Gastrocnemius medialis (tissue), 4 donors: ENCODE data around the gene ZNF32. TPM values are rescaled to one million over a fixed set of nuclear protein-coding genes. Genes with fewer than 3 reads are reported as not detected.
A peak's percentile ranks its signal among the peaks of the same experiment; 100 is the strongest.
"Not testable (repeated sequence)": the region's sequence is repeated elsewhere in the genome, so short reads cannot be mapped to it uniquely, and the experiment has no call there.

Experiments
- ATAC-seq, 2 donors: fragments of 150-250 bp; one replicate each; pipeline ENCODE4 v1.9.1; 2016
- DNase-seq, 2 donors: peaks; one replicate each; pipeline ENCODE4 v3.0.0-alpha.2; 2019
- H3K27ac ChIP-seq, 4 donors: fragments of 200-600 bp; sonication (generic); 1 replicate in 1 of 4; 2 replicates in 3 of 4; pipeline ENCODE4 v1.5.1; 2016 to 2018; ENCODE audit warnings: mild to moderate bottlenecking in 2 of 4, moderate library complexity in 1 of 4
- H3K27me3 ChIP-seq, 3 donors: fragments of 200-600 bp; sonication (generic) in 2 of 3; 1 replicate in 1 of 3; 2 replicates in 2 of 3; pipeline versions ENCODE4 v1.5.1 to v1.6.0; 2016 to 2019; ENCODE audit warnings: mild to moderate bottlenecking in 1 of 3, moderate library complexity in 1 of 3
- H3K36me3 ChIP-seq, 2 donors: fragments of 200-600 bp; sonication (generic) in 1 of 2; one replicate each; pipeline ENCODE4 v1.5.1; 2017 to 2018
- H3K4me1 ChIP-seq, 2 donors: fragments of 200-600 bp; sonication (generic) in 1 of 2; one replicate each; pipeline ENCODE4 v1.5.1; 2016 to 2017; ENCODE audit warnings: mild to moderate bottlenecking in 2 of 2
- H3K4me3 ChIP-seq, 4 donors: fragments of 200-600 bp; sonication (generic) in 3 of 4; 1 replicate in 1 of 4; 2 replicates in 3 of 4; pipeline ENCODE4 v1.5.1; 2016 to 2019; ENCODE audit warnings: mild to moderate bottlenecking in 2 of 4
- H3K9me3 ChIP-seq, 3 donors: fragments of 200-600 bp; sonication (generic) in 2 of 3; 1 replicate in 1 of 3; 2 replicates in 2 of 3; pipeline ENCODE4 v1.5.1; 2016 to 2019
- POLR2A ChIP-seq, 2 donors: fragments of 450-650 bp; IDR thresholded peaks; one replicate each; pipeline ENCODE4 v1.6.1; 2017; ENCODE audit warnings: antibody characterized with exemption in 2 of 2, mild to moderate bottlenecking in 2 of 2, moderate library complexity in 2 of 2
- in situ Hi-C, 4 donors: fragments of 200-750 bp; cut with MboI; loops; one replicate each; pipeline versions ENCODE4 v1.15.0 to v1.8.0; 2017; ENCODE audit warnings: low sequenced_read_pairs in 4 of 4
- intact Hi-C: fragments of 100-400 bp; cut with DNase I; formaldehyde crosslinking; loops from one replicate; pipeline ENCODE4 v1.15.1; 2023; ENCODE audit warnings: low total_unique reads
- total RNA-seq, 4 donors: library from RNA; depleted of rRNA; stranded (reverse); fragments of >200 nt; gene quantifications; one replicate each; pipeline versions ENCODE4 v1.1.0 to v1.2.3, GENCODE V29; 2016
- TF ChIP-seq, protein P1 (sequence below), 5 experiments: fragments of 450-650 bp in 3 of 5; fragments of 200-600 bp in 2 of 5; sonication (generic) in 2 of 5; IDR thresholded peaks in 4 of 5; conservative IDR thresholded peaks in 1 of 5; 1 replicate in 4 of 5; 2 replicates in 1 of 5; pipeline ENCODE4 v1.5.1; 2016 to 2019; ENCODE audit warnings: antibody characterized with exemption in 5 of 5, mild to moderate bottlenecking in 3 of 5, moderate library complexity in 3 of 5

ZNF32 gene
- total RNA-seq, 4 donors from 2014 or later: 38.1 to 65.5 (median 61.5) TPM

DNA sequence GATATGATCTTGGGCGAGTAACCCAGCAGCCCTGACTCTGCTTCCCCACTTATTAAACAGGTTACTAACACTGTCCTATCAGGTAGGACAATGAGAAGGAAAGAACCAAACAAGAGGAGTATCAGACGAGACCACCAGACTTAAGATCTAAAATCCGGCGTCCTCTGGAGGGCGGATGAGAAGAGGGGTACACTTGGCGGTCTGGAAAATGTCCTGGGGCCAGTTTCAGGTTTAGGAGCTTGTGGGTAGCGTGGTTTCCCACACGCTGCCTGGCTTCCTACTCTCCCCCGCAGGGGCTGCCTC is 635 bp downstream of the ZNF32 start:
- ATAC-seq (peak; percentile 8 to 26), DNase-seq (no peak)
- no peak for TF ChIP-seq POLR2A (IDR thresholded peaks at IDR 0.05)
- TF ChIP-seq, protein P1, sequence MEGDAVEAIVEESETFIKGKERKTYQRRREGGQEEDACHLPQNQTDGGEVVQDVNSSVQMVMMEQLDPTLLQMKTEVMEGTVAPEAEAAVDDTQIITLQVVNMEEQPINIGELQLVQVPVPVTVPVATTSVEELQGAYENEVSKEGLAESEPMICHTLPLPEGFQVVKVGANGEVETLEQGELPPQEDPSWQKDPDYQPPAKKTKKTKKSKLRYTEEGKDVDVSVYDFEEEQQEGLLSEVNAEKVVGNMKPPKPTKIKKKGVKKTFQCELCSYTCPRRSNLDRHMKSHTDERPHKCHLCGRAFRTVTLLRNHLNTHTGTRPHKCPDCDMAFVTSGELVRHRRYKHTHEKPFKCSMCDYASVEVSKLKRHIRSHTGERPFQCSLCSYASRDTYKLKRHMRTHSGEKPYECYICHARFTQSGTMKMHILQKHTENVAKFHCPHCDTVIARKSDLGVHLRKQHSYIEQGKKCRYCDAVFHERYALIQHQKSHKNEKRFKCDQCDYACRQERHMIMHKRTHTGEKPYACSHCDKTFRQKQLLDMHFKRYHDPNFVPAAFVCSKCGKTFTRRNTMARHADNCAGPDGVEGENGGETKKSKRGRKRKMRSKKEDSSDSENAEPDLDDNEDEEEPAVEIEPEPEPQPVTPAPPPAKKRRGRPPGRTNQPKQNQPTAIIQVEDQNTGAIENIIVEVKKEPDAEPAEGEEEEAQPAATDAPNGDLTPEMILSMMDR (IDR thresholded peaks at IDR 0.05 in 4 of 5, conservative IDR thresholded peaks at IDR 0.05 in 1 of 5): no peak
- H3K27me3 ChIP-seq: peaks cover 0 to 2% (median 0%) of the 10 kb centered on the region in 3 donors
- peak overlapping the region; percentile 69 to 99 (median 86) for H3K4me3 ChIP-seq
- H3K9me3 ChIP-seq: peaks cover 0 to 29% (median 21%) of the 10 kb centered on the region in 3 donors
- in situ Hi-C loops (no loop called here), intact Hi-C loops (loop anchor here (1.0 to 2.0 kb wide), 2 partner anchors 41 to 74 kb away; partner anchors contain the start of genes ZNF239 and ZNF485)
- H3K27ac ChIP-seq: peak overlapping the region; percentile 84 to 94 (median 94)
- H3K36me3 ChIP-seq: peaks cover 8 to 37% of the 10 kb centered on the region in 2 donors
- peaks cover 10 to 15% of the 10 kb centered on the region in 2 donors for H3K4me1 ChIP-seq

DNA sequence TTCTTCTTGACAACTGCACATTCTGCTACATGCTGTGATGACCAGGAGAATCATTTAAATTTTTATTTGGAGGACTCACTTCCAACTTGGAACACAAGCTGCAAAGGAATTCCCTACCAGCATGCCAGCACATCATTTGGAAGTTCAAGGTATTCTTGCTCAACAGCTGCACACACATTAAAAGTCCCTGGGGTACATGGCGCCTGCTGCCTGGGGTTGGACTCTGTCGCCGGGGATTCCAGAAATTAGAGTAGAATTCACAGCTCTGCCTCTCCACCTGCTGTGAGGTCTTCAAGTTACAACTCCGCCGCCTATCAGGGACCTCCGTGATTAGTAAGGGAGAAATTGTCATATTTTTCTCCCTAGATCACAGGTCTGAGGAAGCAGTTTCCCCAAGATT is 1.1 kb downstream of the ZNF32 start:
- Histone ChIP-seq H3K36me3 (peaks cover 12 to 41% of the 10 kb centered on the region in 2 donors), H3K4me3 (peak overlapping the region; percentile 69 to 99 (median 86)), H3K27ac (peak overlapping the region; percentile 84 to 94 (median 94)), H3K27me3 (peaks cover 0 to 2% (median 0%) of the 10 kb centered on the region in 3 donors), H3K9me3 (peaks cover 0 to 34% (median 21%) of the 10 kb centered on the region in 3 donors), H3K4me1 (peaks cover 10 to 15% of the 10 kb centered on the region in 2 donors)
- intact Hi-C loops: no loop called here
- no peak for TF ChIP-seq POLR2A (IDR thresholded peaks at IDR 0.05)
- TF ChIP-seq, protein P1 (IDR thresholded peaks at IDR 0.05 in 4 of 5, conservative IDR thresholded peaks at IDR 0.05 in 1 of 5): no peak
- DNase-seq (no peak), ATAC-seq (no peak)
- in situ Hi-C loops: no loop called here

DNA sequence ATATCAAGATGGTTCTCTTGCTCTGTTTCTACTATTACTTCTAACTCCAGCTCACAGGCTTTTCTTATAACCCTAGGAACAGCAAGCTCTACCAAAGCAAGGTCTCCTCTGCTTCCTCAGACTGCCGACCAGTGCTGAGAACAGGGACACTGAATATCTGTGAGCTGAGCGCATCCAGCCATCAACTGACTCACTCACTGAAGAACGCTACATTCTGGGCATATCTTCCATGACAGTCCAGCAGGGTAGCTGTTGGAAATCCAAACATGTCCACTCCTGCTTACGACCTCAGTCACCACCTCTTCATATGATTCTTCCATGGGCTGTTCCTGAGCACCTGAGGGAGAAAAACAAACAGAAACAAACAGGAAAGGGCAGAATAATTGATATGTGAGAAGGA is 2.8 kb downstream of the ZNF32 start:
- in situ Hi-C loops (no loop called here), intact Hi-C loops (no loop called here)
- Histone ChIP-seq H3K36me3 (peaks cover 12 to 55% of the 10 kb centered on the region in 2 donors), H3K4me3 (peak overlapping the region in 1 of 4 donors; percentile 18), H3K27ac (no peak overlapping the region), H3K9me3 (peaks cover 0 to 42% (median 21%) of the 10 kb centered on the region in 3 donors), H3K27me3 (peaks cover 0 to 2% (median 0%) of the 10 kb centered on the region in 3 donors), H3K4me1 (peaks cover 10 to 15% of the 10 kb centered on the region in 2 donors)
- no peak for TF ChIP-seq POLR2A (IDR thresholded peaks at IDR 0.05)
- TF ChIP-seq, protein P1 (IDR thresholded peaks at IDR 0.05 in 4 of 5, conservative IDR thresholded peaks at IDR 0.05 in 1 of 5): no peak
- ATAC-seq (no peak), DNase-seq (no peak)

DNA sequence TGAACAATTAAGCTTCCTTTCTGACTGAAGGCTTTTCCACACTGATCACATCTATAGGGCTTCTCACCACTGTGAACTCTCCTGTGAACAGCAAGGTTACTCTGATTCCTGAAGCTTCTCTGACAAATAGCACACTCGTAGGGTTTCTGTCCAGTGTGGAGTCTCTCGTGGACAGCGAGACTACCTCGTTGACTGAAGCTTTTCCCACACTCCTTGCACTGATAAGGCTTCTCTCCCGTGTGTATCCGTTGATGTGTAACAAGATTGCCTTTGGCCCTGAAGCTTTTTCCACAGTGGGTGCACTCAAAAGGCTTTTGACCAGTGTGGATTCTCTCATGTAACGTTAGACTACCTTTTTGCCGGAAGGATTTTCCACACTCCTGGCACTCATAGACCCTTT is 4.4 kb downstream of the ZNF32 start:
- DNase-seq: no peak
- peaks cover 6 to 11% of the 10 kb centered on the region in 2 donors for H3K4me1 ChIP-seq
- intact Hi-C loops (no loop called here), in situ Hi-C loops (no loop called here)
- ATAC-seq: no peak
- no peak overlapping the region for H3K27ac ChIP-seq
- peaks cover 0 to 2% (median 0%) of the 10 kb centered on the region in 3 donors for H3K27me3 ChIP-seq
- H3K36me3 ChIP-seq: peaks cover 12 to 55% of the 10 kb centered on the region in 2 donors
- peak overlapping the region in 1 of 4 donors; percentile 39 for H3K4me3 ChIP-seq
- peaks cover 0 to 42% (median 21%) of the 10 kb centered on the region in 3 donors for H3K9me3 ChIP-seq
- TF ChIP-seq, protein P1 (IDR thresholded peaks at IDR 0.05 in 4 of 5, conservative IDR thresholded peaks at IDR 0.05 in 1 of 5): no peak
- TF ChIP-seq POLR2A (IDR thresholded peaks at IDR 0.05): no peak

DNA sequence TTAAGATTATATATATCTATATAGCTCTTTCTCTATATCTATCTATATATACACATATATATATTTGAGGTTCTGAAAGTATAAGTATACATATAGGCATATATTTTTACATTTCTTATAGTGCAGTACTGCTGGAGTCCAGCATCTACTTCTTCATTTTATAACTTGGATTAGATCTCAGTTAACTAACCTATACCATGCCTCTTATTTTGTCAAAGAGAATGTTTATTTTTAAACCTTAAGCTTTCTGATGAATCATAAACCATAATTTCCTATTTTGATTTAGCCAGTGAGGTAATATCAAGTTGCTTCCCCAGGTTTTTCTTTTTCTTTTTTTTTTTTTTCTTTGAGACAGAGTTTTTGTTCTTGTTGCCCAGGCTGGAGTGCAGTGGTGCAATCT is 8.1 kb downstream of the ZNF32 start:
- Histone ChIP-seq H3K27ac (no peak overlapping the region), H3K4me3 (no peak overlapping the region), H3K36me3 (peaks cover 12 to 44% of the 10 kb centered on the region in 2 donors), H3K4me1 (no peaks in the 10 kb centered on the region), H3K9me3 (peaks cover 0 to 38% (median 22%) of the 10 kb centered on the region in 3 donors), H3K27me3 (peaks cover 0 to 2% (median 0%) of the 10 kb centered on the region in 3 donors)
- in situ Hi-C loops: no loop called here
- no peak for TF ChIP-seq POLR2A (IDR thresholded peaks at IDR 0.05)
- TF ChIP-seq, protein P1 (IDR thresholded peaks at IDR 0.05 in 4 of 5, conservative IDR thresholded peaks at IDR 0.05 in 1 of 5): no peak
- DNase-seq (no peak), ATAC-seq (no peak)
- intact Hi-C loops: no loop called here

DNA sequence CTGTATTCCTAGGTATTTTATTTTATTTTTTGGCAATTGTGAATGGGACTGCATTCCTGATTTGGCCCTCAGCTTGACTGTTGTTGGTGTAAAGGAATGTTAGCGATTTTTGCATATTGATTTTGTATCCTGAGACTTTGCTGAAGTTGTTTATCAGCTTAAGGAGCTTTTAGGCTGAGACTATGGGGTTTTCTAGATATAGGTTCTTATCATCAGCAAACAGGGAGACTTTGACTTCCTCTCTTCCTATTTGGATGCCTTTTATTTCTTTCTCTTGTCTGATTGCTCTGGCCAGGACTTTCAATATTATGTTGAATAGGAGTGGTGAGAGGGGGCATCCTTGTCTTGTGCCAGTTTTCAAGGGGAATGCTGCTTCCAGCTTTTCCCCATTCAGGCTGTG is 12.9 kb downstream of the ZNF32 start:
- ATAC-seq, H3K9me3 ChIP-seq, H3K36me3 ChIP-seq, H3K4me1 ChIP-seq, in situ Hi-C loops, H3K4me3 ChIP-seq, H3K27me3 ChIP-seq, H3K27ac ChIP-seq, intact Hi-C loops, DNase-seq: not testable (repeated sequence)
